Kidney (tissue), 14 donors: Measurements from ENCODE around the gene MYO16. TPM values are rescaled to one million over a fixed set of nuclear protein-coding genes. Genes with fewer than 3 reads are reported as not detected.

Experiments used
- DNase-seq, 5 donors: peaks; one replicate each; pipeline ENCODE4 v3.0.0-alpha.2; 2013 to 2020
- FAIRE-seq: peaks from 2 replicates; lab custom pipeline; 2012; peaks lifted over from hg19 to GRCh38; lab: Jason Lieb, UNC
- H3K27ac ChIP-seq, 2 donors: one replicate each; pipeline ENCODE4 v1.7.0; 2013; ENCODE audit warnings: low read depth in 2 of 2, low read length in 2 of 2, inconsistent platforms in 1 of 2
- H3K27me3 ChIP-seq: one replicate; pipeline ENCODE4 v1.7.1; 2013; ENCODE audit warnings: low read length, inconsistent platforms; ENCODE audit not compliant: control insufficient read depth, insufficient read depth
- H3K36me3 ChIP-seq, 3 donors: one replicate each; pipeline versions ENCODE4 v1.7.0 to v1.7.1; 2013; ENCODE audit warnings: low read length in 3 of 3, control low read depth in 1 of 3, inconsistent platforms in 1 of 3; ENCODE audit not compliant: insufficient read depth in 3 of 3, control insufficient read depth in 2 of 3
- H3K4me1 ChIP-seq, 3 donors: one replicate each; pipeline versions ENCODE4 v1.7.0 to v1.7.1; 2013; ENCODE audit warnings: low read length in 3 of 3, inconsistent platforms in 1 of 3, low read depth in 1 of 3; ENCODE audit not compliant: control insufficient read depth in 2 of 3, insufficient read depth in 2 of 3
- H3K4me3 ChIP-seq, 3 donors: one replicate each; pipeline versions ENCODE4 v1.7.0 to v1.8.1; 2013; ENCODE audit warnings: low read length in 3 of 3, control low read depth in 1 of 3, inconsistent platforms in 1 of 3
- H3K9ac ChIP-seq, 3 donors: one replicate each; pipeline versions ENCODE4 v1.7.0 to v1.7.1; 2013; ENCODE audit warnings: low read length in 3 of 3, control low read depth in 1 of 3, inconsistent platforms in 1 of 3
- H3K9me3 ChIP-seq, 3 donors: one replicate each; pipeline versions ENCODE4 v1.7.0 to v1.7.1; 2013; ENCODE audit warnings: low read length in 3 of 3, control low read depth in 1 of 3, inconsistent platforms in 1 of 3; ENCODE audit not compliant: control insufficient read depth in 2 of 3, insufficient read depth in 1 of 3
- CTCF ChIP-seq: IDR thresholded peaks from 3 replicates; pipeline ENCODE4 v1.5.1; 2012; ENCODE audit warnings: mild to moderate bottlenecking, moderate library complexity, borderline replicate concordance; ENCODE audit not compliant: insufficient read depth; ENCODE audit errors: extremely low read depth
- intact Hi-C: fragments of 100-400 bp; cut with DNase I; formaldehyde crosslinking; loops from one replicate; pipeline ENCODE4 v1.11.1; 2022
- polyA plus RNA-seq: library from polyadenylated mRNA; stranded (reverse); fragments of 350-450 nt; fragmentation: Illumina TruSeq; extraction: RNeasy Lipid Tissue Mini Kit (QIAGEN cat#74804); gene quantifications from one replicate; pipeline ENCODE4 v1.2.3, GENCODE V29; 2014; ENCODE audit warnings: low read depth, low replicate concordance; ENCODE audit not compliant: insufficient read depth
- total RNA-seq: library from RNA; stranded (reverse); fragmentation: NEBNext Ultra II Directional; extraction: Animal tissue kit (Norgen Biotek cat#: 25700); gene quantifications from one replicate; pipeline ENCODE4 v1.2.1, GENCODE V29; 2021
- donor health status: control.
- donor health status: control.
- donor health status: control.
- donor health status: control.
- donor health status: control.
- donor health status: DM: yes; HTN: yes; CAD: no.
- donor health status: Normal renal cell carcinoma (clear cell type).

The MYO16 gene
- total and polyA plus RNA-seq, 2 donors from 2014 or later: 0.22 to 0.43 TPM

- FAIRE-seq (no peak), DNase-seq (no peak)
- no peaks in the 10 kb centered on the region for H3K4me1 ChIP-seq
- intact Hi-C loops: loop anchor here (5.0 to 10.0 kb wide), 2 partner anchors 814 to 1136 kb away; no protein-coding TSS in a partner anchor
- H3K4me3 ChIP-seq: no peak overlapping the region
- H3K9me3 ChIP-seq: no peaks in the 10 kb centered on the region
- no peaks in the 10 kb centered on the region for H3K36me3 ChIP-seq
- H3K27me3 ChIP-seq: no peaks in the 10 kb centered on the region
- H3K9ac ChIP-seq: no peak overlapping the region
- H3K27ac ChIP-seq: no peak overlapping the region
- no peak for TF ChIP-seq CTCF
Measured at GRCh38 chr13:108968566-108968965, 339.2 kb downstream of the MYO16 start.

- Histone ChIP-seq H3K27me3 (no peaks in the 10 kb centered on the region), H3K9me3 (no peaks in the 10 kb centered on the region), H3K4me1 (no peaks in the 10 kb centered on the region), H3K27ac (no peak overlapping the region), H3K36me3 (no peaks in the 10 kb centered on the region), H3K4me3 (no peak overlapping the region), H3K9ac (no peak overlapping the region)
- intact Hi-C loops: no loop called here
- no peak for TF ChIP-seq CTCF
- FAIRE-seq (no peak), DNase-seq (no peak)
Measured at GRCh38 chr13:108974686-108975085, 345.3 kb downstream of the MYO16 start.

- Histone ChIP-seq H3K27ac (no peak overlapping the region), H3K36me3 (no peaks in the 10 kb centered on the region), H3K4me3 (no peak overlapping the region), H3K4me1 (no peaks in the 10 kb centered on the region), H3K9me3 (no peaks in the 10 kb centered on the region), H3K27me3 (no peaks in the 10 kb centered on the region), H3K9ac (no peak overlapping the region)
- DNase-seq: peak in 2 of 5 donors; percentile 6 to 16
- intact Hi-C loops: no loop called here
- no peak for FAIRE-seq
- TF ChIP-seq CTCF: no peak
Measured at GRCh38 chr13:108980237-108980636, 350.8 kb downstream of the MYO16 start.

GRCh38 chr13:108981407-108981806, 352.0 kb downstream of the MYO16 start:
- DNase-seq: no peak
- H3K4me1 ChIP-seq: no peaks in the 10 kb centered on the region

More at GRCh38 chr13:108981407-108981806, 352.0 kb downstream of the MYO16 start:
- Histone ChIP-seq H3K4me3 (no peak overlapping the region), H3K36me3 (no peaks in the 10 kb centered on the region), H3K27me3 (no peaks in the 10 kb centered on the region), H3K9me3 (no peaks in the 10 kb centered on the region), H3K9ac (no peak overlapping the region), H3K27ac (no peak overlapping the region)
- no peak for TF ChIP-seq CTCF
- FAIRE-seq: no peak
- intact Hi-C loops: no loop called here
